Mammary epithelial cell (primary cell): ENCODE results near the gene SDHAF4.

Source experiments
- CTCF ChIP-seq, 2 donors: IDR thresholded peaks in 1 of 2; conservative IDR thresholded peaks in 1 of 2; 2 replicates each; pipeline ENCODE4 v1.5.1; 2011 to 2012; ENCODE audit warnings: inconsistent platforms in 2 of 2, low read length in 2 of 2, mild to moderate bottlenecking in 2 of 2, control low read depth in 1 of 2, low read depth in 1 of 2; ENCODE audit not compliant: insufficient read depth in 1 of 2; ENCODE audit errors: extremely low read depth in 1 of 2
- EZH2 ChIP-seq: IDR thresholded peaks from 2 replicates; pipeline ENCODE4 v1.6.1; 2012; ENCODE audit warnings: low read length, inconsistent platforms, borderline replicate concordance

- TF ChIP-seq CTCF (conservative IDR thresholded peaks at IDR 0.05 in 1 of 2, IDR thresholded peaks at IDR 0.05 in 1 of 2; ENCODE audit: extremely low read depth in 1 of 2, insufficient read depth in 1 of 2, low read depth in 1 of 2, low read length in 2 of 2) (no peak), EZH2 (no peak)
These were observed at the start of gene SDHAF4 for GRCh38 chr6:70566751-70567382.
